Fibroblast of villous mesenchyme (primary cell): ENCODE results near the gene MRRF. TPM values are rescaled to one million over a fixed set of nuclear protein-coding genes. Genes with fewer than 3 reads are reported as not detected.
A peak's percentile ranks its signal among the peaks of the same experiment; 100 is the strongest.
"Not testable (repeated sequence)": the region's sequence is repeated elsewhere in the genome, so short reads cannot be mapped to it uniquely, and the experiment has no call there.

Experiments
- DNase-seq: peaks from one replicate; pipeline ENCODE4 v3.0.0-alpha.2; 2010; ENCODE audit warnings: low read depth
- H3K4me3 ChIP-seq: 2 replicates; pipeline ENCODE4 v1.5.1; 2011; ENCODE audit warnings: low read depth, mild to moderate bottlenecking, low read length
- CTCF ChIP-seq: IDR thresholded peaks from 2 replicates; pipeline ENCODE4 v1.5.1; 2012; ENCODE audit warnings: low read depth, mild to moderate bottlenecking, low read length; ENCODE audit not compliant: insufficient read depth
- total RNA-seq: library from RNA; depleted of rRNA; stranded (reverse); fragments of >200 nt; gene quantifications from 2 replicates; pipeline ENCODE4 v1.2.3, GENCODE V29; 2012

MRRF gene
- total RNA-seq, 1 donor: 29.4 TPM

- no peak for TF ChIP-seq CTCF
- DNase-seq: no peak
- H3K4me3 ChIP-seq: no peak overlapping the region
Measured at GRCh38 chr9:122318284-122318683, 53.6 kb downstream of the MRRF start.

- TF ChIP-seq CTCF: no peak
- H3K4me3 ChIP-seq: no peak overlapping the region
- DNase-seq: no peak
Measured at GRCh38 chr9:122320413-122320881, 55.8 kb downstream of the MRRF start.

- H3K4me3 ChIP-seq: no peak overlapping the region
- no peak for TF ChIP-seq CTCF
- no peak for DNase-seq
Measured at GRCh38 chr9:122322553-122322952, 57.9 kb downstream of the MRRF start.

GRCh38 chr9:122324665-122325064 is 60.0 kb downstream of the MRRF start:
- DNase-seq, H3K4me3 ChIP-seq: not testable (repeated sequence)

- H3K4me3 ChIP-seq: no peak overlapping the region
- peak; percentile 67 for DNase-seq
- no peak for TF ChIP-seq CTCF
Measured at GRCh38 chr9:122325124-122325523, 60.4 kb downstream of the MRRF start.

- no peak overlapping the region for H3K4me3 ChIP-seq
- DNase-seq: no peak
- TF ChIP-seq CTCF: no peak
Measured at GRCh38 chr9:122327175-122327574, 62.5 kb downstream of the MRRF start.

GRCh38 chr9:122329597-122329996 is 64.9 kb downstream of the MRRF start:
- no peak overlapping the region for H3K4me3 ChIP-seq
- no peak for DNase-seq
- no peak for TF ChIP-seq CTCF

GRCh38 chr9:122330466-122330865 is 65.8 kb downstream of the MRRF start:
- H3K4me3 ChIP-seq, DNase-seq: not testable (repeated sequence)
